Measurements from ENCODE around the gene DNAJC13.
"Not testable (repeated sequence)": the region's sequence is repeated elsewhere in the genome, so short reads cannot be mapped to it uniquely, and the experiment has no call there.

DNAJC13 gene

GRCh38 chr3:132543011-132543739 is 125.9 kb downstream of the DNAJC13 start:
- no peak for DNase-seq (ENCODE audit: low read depth in 2 of 2)

GRCh38 chr3:132544130-132544529 is 126.8 kb downstream of the DNAJC13 start:
- no peak for DNase-seq (ENCODE audit: low read depth in 2 of 2)

- no peak for DNase-seq (ENCODE audit: low read depth in 2 of 2)
Observed at GRCh38 chr3:132545471-132545870, 128.2 kb downstream of the DNAJC13 start.

DNA sequence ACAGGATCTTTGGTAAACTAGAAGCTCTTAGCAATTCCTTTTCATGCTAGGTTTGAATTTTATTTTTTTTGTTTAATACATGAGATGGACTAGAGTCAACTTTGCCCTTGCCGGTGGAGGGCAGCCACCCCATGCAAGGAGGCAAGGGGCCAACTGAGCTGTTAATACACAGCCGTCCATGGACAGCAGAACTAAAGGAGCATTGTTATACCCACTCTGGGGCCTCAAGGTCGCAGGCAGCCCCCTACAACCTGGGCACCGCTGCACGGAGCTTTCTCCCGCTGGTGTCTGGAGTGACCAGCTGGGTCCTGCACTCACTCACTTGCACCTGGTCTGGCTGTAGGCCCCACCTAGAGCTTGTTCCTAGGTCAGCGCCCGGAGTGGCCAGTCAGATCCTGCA is 131.9 kb downstream of the DNAJC13 start:
- no peak for DNase-seq (ENCODE audit: low read depth in 2 of 2)

DNA sequence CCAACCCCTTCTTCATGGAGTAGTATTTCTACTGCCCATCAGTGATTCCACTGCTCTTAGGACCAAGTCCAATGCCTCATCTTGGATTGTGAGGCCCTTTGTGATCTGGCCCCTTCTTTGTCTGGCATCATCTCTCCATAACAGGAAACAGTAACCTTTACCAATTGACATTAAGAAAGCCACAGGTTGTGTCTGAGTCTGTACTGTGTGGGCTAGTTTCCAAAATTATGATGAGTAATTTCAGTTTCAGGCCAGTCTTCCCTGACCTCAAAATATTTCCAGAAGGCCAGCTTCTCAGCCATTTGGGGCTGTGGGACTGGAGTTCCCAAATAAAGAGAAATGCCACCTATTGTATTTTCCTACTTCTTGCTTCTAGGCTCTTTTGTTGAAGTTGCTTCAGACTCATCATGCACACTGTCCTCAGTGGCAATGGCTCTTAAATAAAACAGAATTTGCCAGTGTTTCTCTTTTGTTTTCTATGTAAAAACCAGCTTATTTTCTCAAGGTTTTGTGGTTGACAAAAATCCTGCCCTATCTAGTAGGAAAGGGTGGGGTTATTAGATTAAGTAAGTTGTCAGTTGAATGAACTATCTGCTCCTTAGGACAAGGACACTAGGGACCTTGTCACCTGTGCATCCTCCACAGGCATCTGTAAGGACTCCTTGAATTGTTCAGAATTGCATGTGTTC is 132.7 kb downstream of the DNAJC13 start:
- DNase-seq (ENCODE audit: low read depth in 2 of 2), result no peak

- no peak for DNase-seq (ENCODE audit: low read depth in 2 of 2)
Observed at GRCh38 chr3:132550579-132551305, 133.4 kb downstream of the DNAJC13 start.

DNA sequence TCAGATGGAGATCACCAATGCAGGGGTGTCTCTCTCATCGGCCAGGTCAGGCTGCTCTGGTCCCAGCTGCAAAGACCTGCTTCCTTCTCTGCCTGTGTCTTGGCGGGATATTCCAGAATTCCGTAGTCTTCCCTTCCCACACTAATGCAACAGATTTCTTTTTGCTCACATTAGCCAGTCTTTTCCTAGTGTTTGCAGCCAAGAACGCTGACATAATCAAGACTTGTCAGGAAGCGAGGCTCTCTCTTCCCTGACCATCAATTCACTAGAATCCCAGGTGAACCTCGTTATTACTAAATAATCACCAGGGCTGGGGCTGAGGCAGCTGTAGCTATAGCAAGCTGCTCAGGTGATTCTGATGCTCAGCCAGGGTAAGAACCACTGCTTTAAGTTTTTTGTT is 136.5 kb downstream of the DNAJC13 start:
- DNase-seq (ENCODE audit: low read depth in 2 of 2), result no peak

DNA sequence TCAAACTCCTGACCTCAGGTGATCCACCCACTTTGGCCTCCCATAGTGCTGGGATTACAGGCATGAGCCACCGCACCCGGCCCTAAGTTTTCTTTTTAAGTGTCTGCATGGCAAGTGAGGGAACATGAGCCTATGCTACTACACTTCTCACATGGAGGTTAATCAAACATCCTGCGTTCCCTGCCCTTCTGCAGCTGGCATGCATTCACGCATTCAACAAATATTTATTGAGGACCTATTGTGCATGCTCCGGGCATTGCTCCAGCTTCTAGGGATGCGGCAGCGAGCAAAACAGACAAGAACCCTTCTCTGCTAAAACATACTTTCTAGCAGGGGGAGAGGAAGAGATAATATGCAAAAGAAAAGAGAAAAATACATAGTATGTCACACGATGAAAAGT is 137.1 kb downstream of the DNAJC13 start:
- no peak for DNase-seq (ENCODE audit: low read depth in 2 of 2)

DNA sequence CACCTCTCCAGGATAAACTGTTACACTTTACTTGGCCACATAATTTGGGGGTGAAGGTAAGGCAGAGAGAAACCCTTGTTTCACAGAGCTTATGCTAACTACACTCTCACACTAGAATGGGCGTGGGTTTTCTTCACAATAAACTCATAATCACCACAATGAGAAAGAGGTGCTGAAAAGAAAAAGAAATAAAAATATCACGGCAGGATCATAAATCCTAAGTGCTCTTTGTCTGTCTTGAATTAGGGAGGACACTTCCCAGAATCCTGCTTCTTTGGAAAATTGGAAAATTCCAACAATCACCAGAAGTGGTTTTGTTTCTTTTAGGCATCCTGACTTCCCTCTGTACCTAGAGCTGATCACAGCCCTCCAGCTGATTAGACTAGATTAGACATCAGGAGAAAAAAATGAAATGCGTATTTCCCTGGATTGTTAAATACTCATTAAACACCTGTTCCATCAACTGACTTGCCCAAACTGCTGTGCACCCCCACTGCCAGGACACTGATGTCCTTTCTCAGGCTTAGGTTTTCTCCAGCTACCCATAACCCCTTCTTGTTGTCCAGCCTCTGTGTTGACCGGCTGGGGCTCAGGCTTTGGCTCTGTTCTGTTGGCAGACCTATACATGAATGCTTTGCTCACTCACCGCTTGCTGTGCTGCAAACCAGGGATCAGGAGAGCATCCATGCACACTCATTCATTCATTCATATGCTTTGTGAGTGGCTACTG is 138.2 kb downstream of the DNAJC13 start:
- DNase-seq (ENCODE audit: low read depth in 2 of 2), result no peak

- not testable (repeated sequence) for DNase-seq (ENCODE audit: low read depth in 2 of 2)
Observed at GRCh38 chr3:132556036-132556386, 138.7 kb downstream of the DNAJC13 start.

- no peak for DNase-seq (ENCODE audit: low read depth in 2 of 2)
Observed at GRCh38 chr3:132556508-132557159, 139.3 kb downstream of the DNAJC13 start.

DNA sequence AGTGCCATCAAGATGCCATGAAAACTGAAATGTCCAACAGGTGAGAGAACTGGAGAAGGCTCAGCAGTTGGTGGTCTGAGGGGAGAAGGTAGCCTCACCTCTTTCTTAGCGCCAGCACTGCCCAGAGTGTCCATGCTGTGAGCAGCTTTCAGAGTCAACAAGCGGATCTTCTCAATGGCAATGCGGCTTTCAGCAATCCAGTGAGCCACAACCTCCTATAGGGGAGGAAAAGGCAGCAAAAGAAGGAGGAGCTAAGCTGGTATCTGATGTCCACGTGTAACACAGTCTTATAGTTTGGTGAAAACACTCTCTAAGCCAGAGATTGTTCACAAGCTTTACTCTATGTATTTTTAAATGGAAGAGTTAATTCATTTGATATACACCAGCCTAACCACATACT is 143.7 kb downstream of the DNAJC13 start:
- no peak for DNase-seq (ENCODE audit: low read depth in 2 of 2)

DNA sequence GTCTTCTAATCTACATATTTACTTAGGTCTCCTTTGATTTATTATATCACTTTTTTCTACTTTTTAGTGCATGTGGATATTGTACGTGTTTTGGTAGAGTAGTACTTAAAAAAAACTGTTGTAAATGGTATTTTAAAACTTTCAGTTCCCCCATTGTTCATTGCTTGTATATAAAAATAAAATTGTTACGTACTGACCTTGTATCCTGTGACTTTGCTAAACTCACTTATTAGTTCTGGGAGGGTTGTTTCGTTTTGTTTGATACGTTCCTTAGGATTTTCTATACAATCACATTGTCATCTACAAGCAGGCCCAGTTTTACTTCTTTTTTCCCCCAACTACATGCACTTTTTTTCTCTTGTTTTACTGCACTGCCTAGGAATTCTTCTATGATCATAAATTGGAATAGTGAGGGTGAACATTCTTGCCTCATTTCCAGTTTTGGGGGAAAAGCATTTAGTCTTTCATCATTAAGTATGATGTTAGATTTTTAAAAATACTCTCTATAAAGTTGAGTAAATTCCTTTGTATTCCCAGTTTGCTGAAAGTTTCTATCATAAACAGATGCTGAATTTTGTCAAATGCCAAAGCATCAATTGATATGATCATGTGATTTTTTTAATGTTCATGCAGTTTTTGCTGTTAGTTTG is 146.2 kb downstream of the DNAJC13 start:
- DNase-seq (ENCODE audit: low read depth in 2 of 2), result no peak

- no peak for DNase-seq (ENCODE audit: low read depth in 2 of 2)
Observed at GRCh38 chr3:132564070-132564465, 146.8 kb downstream of the DNAJC13 start.

GRCh38 chr3:132568422-132568821 is 151.1 kb downstream of the DNAJC13 start:
- no peak for DNase-seq (ENCODE audit: low read depth in 2 of 2)

- DNase-seq (ENCODE audit: low read depth in 2 of 2), result no peak
Observed at GRCh38 chr3:132569153-132569552, 151.9 kb downstream of the DNAJC13 start.

- no peak for DNase-seq (ENCODE audit: low read depth in 2 of 2)
Observed at GRCh38 chr3:132569580-132569979, 152.3 kb downstream of the DNAJC13 start.

DNA sequence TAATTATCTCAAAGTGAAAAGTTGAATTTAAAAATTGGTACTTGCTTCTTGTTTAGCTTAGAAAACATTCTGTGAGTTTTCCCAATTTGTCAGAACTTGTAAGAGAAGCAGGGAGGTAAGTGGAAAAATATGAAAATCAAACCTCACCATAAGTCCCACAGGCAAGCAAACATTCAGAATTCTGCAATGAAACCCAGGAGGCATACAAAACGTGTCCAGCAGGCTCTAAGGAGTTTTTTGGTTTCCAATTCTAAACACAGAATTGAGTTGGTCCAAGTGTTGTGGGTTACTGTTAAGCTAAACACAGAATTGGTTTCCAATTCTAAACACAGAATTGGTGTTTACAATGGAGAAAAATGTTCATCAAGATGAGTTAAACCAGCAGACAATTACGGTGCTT is 152.7 kb downstream of the DNAJC13 start:
- no peak for DNase-seq (ENCODE audit: low read depth in 2 of 2)

DNA sequence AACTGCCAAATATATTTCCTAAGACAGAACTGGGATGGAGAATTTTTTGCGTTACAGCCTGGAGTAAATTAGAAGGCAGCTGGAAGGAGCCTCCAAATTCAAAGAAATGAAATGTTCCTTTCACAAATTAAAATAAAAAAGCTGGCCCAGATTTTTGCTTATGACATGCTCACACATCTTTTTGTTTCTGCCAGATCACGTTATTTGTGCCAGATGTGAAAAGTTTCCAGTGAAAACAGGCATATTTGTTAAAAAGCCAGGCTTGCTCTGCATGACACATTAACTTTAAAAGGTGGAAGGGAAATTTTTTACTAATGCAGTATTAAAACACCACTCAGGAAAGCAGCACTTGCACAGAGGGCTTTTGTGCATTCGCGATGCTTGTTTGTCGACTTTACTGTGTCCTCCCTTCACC is 156.5 kb downstream of the DNAJC13 start:
- DNase-seq (ENCODE audit: low read depth in 2 of 2), result no peak

DNA sequence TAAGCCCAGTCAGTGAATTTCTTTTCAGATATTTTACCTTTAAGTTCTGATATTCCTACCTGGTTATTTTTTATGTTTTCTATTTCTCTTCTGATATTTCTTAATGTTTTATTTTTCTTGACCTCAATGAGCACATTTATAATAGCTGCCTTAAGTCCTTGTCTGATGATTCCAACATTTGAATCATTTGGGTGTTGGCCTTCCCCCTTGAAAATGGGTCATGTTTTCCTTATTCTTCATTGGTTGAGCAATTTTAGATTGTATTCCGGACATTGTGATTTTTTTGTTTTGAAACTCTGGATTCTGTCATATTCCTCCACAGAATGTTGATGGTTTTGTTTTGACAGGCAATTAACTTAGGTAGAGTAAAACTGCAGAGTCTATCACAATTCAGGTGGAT is 170.1 kb downstream of the DNAJC13 start:
- no peak for DNase-seq (ENCODE audit: low read depth in 2 of 2)

Data from stimulated activated CD8-positive, alpha-beta memory T cell treated with anti-CD3 and anti-CD28 coated beads, Interleukin-7, amount 100 ng/mL, for 4 hours (primary cell).